ENCODE data around the gene EDN1.

- TF ChIP-seq CTCF (optimal IDR thresholded peaks at IDR 0.05 in 1 of 3, IDR thresholded peaks at IDR 0.05 in 1 of 3, conservative IDR thresholded peaks at IDR 0.05 in 1 of 3; ENCODE audit: extremely low read depth in 1 of 3, insufficient read depth in 2 of 3, low read length in 3 of 3) (no peak), EZH2 (IDR thresholded peaks at IDR 0.05; ENCODE audit: low read length) (no peak)
These were observed 34.6 kb downstream of the EDN1 start for GRCh38 chr6:12324748-12325147.
